Suprapubic skin (tissue), 4 donors: Measurements from ENCODE around the gene ATXN7L1. TPM values are rescaled to one million over a fixed set of nuclear protein-coding genes. Genes with fewer than 3 reads are reported as not detected.

Source experiments
- DNase-seq, 2 donors: peaks; one replicate each; pipeline ENCODE4 v3.0.0-alpha.2; 2019; ENCODE audit warnings: low spot score in 2 of 2
- H3K27ac ChIP-seq: fragments of 200-600 bp; sonication (generic); one replicate; pipeline ENCODE4 v1.5.1; 2019
- H3K27me3 ChIP-seq: fragments of 200-600 bp; sonication (generic); one replicate; pipeline ENCODE4 v1.5.1; 2019
- H3K36me3 ChIP-seq: fragments of 200-600 bp; sonication (generic); one replicate; pipeline ENCODE4 v1.5.1; 2019
- H3K4me1 ChIP-seq: fragments of 200-600 bp; sonication (generic); one replicate; pipeline ENCODE4 v1.5.1; 2019
- H3K4me3 ChIP-seq: fragments of 200-600 bp; sonication (generic); one replicate; pipeline ENCODE4 v1.5.1; 2019; ENCODE audit warnings: mild to moderate bottlenecking
- H3K9me3 ChIP-seq: fragments of 200-600 bp; sonication (generic); one replicate; pipeline ENCODE4 v1.5.1; 2019
- CTCF ChIP-seq, 2 donors: fragments of 200-600 bp in 1 of 2; fragments of 450-650 bp in 1 of 2; sonication (generic) in 1 of 2; IDR thresholded peaks; one replicate each; pipeline ENCODE4 v1.5.1; 2016 to 2019; ENCODE audit warnings: antibody characterized with exemption in 2 of 2, mild to moderate bottlenecking in 1 of 2, moderate library complexity in 1 of 2
- EP300 ChIP-seq: sonication (generic); formaldehyde crosslinking; IDR thresholded peaks from one replicate; pipeline ENCODE4 v1.6.1; 2017; ENCODE audit warnings: antibody characterized with exemption
- POLR2A ChIP-seq, 2 donors: fragments of 450-650 bp; IDR thresholded peaks; one replicate each; pipeline ENCODE4 v1.6.1; 2017; ENCODE audit warnings: antibody characterized with exemption in 2 of 2, mild to moderate bottlenecking in 2 of 2, moderate library complexity in 2 of 2
- POLR2AphosphoS5 ChIP-seq, 3 donors: sonication (generic); formaldehyde crosslinking; IDR thresholded peaks; one replicate each; pipeline ENCODE4 v1.6.1; 2017; ENCODE audit warnings: antibody characterized with exemption in 3 of 3
- WGBS: methylation state at CpG from one replicate; pipeline ENCODE4 v1.1.5; 2018; 5-methylcytosine and 5-hydroxymethylcytosine counted together
- total RNA-seq, 4 donors: library from RNA; depleted of rRNA; stranded (reverse); fragments of >200 nt; gene quantifications; one replicate each; pipeline ENCODE4 v1.1.0, GENCODE V29; 2016

ATXN7L1 gene
- total RNA-seq, 4 donors from 2014 or later = 14.8 to 35.6 (median 17.3) TPM

GRCh38 chr7:105708763-105709080 lies 167.7 kb downstream of the ATXN7L1 start:
- H3K9me3 ChIP-seq = peaks cover 5% of the 10 kb centered on the region
- TF ChIP-seq CTCF (IDR thresholded peaks at IDR 0.05) = no peak
- TF ChIP-seq POLR2AphosphoS5 (IDR thresholded peaks at IDR 0.05) = no peak
- TF ChIP-seq EP300 = no peak
- TF ChIP-seq POLR2A (IDR thresholded peaks at IDR 0.05) = no peak
- no peak overlapping the region for H3K27ac ChIP-seq
- H3K36me3 ChIP-seq = peaks cover 5% of the 10 kb centered on the region
- DNase-seq = no peak
- no peak overlapping the region for H3K4me3 ChIP-seq
- no peaks in the 10 kb centered on the region for H3K4me1 ChIP-seq
- no peaks in the 10 kb centered on the region for H3K27me3 ChIP-seq
- 94% methylated on average over 4 of the region's 4 CpGs for WGBS

GRCh38 chr7:105707967-105708762 lies 168.2 kb downstream of the ATXN7L1 start:
- peaks cover 5% of the 10 kb centered on the region for H3K9me3 ChIP-seq
- H3K4me1 ChIP-seq = no peaks in the 10 kb centered on the region
- no peak overlapping the region for H3K27ac ChIP-seq
- H3K27me3 ChIP-seq = no peaks in the 10 kb centered on the region
- TF ChIP-seq EP300 (no peak), POLR2AphosphoS5 (IDR thresholded peaks at IDR 0.05) (no peak), POLR2A (IDR thresholded peaks at IDR 0.05) (no peak), CTCF (IDR thresholded peaks at IDR 0.05) (no peak)
- peaks cover 5% of the 10 kb centered on the region for H3K36me3 ChIP-seq
- no peak for DNase-seq
- WGBS = 64% methylated on average over 9 of the region's 9 CpGs
- no peak overlapping the region for H3K4me3 ChIP-seq

GRCh38 chr7:105707381-105707780 lies 169.0 kb downstream of the ATXN7L1 start:
- 71% methylated on average over 3 of the region's 3 CpGs for WGBS
- no peak for DNase-seq
- Histone ChIP-seq H3K27ac (no peak overlapping the region), H3K27me3 (no peaks in the 10 kb centered on the region), H3K9me3 (peaks cover 5% of the 10 kb centered on the region), H3K4me3 (no peak overlapping the region), H3K4me1 (no peaks in the 10 kb centered on the region), H3K36me3 (peaks cover 5% of the 10 kb centered on the region)
- TF ChIP-seq EP300 (no peak), POLR2AphosphoS5 (IDR thresholded peaks at IDR 0.05) (no peak), POLR2A (IDR thresholded peaks at IDR 0.05) (no peak), CTCF (IDR thresholded peaks at IDR 0.05) (no peak)

GRCh38 chr7:105705427-105705826 lies 171.0 kb downstream of the ATXN7L1 start:
- WGBS = 71% methylated on average over 7 of the region's 7 CpGs

More at GRCh38 chr7:105705427-105705826, 171.0 kb downstream of the ATXN7L1 start:
- TF ChIP-seq CTCF (IDR thresholded peaks at IDR 0.05) (no peak), POLR2A (IDR thresholded peaks at IDR 0.05) (no peak), EP300 (no peak), POLR2AphosphoS5 (IDR thresholded peaks at IDR 0.05) (no peak)
- Histone ChIP-seq H3K27ac (no peak overlapping the region), H3K9me3 (no peaks in the 10 kb centered on the region), H3K4me1 (no peaks in the 10 kb centered on the region), H3K27me3 (no peaks in the 10 kb centered on the region), H3K4me3 (no peak overlapping the region), H3K36me3 (no peaks in the 10 kb centered on the region)
- DNase-seq = no peak
